HTR-8/SVneo (cell line): ENCODE data around the gene CALN1.
"Not testable (repeated sequence)": the region's sequence is repeated elsewhere in the genome, so short reads cannot be mapped to it uniquely, and the experiment has no call there.

Experiments used
- DNase-seq: peaks from one replicate; pipeline ENCODE4 v3.0.0; 2011; ENCODE audit warnings: low spot score, mixed read lengths; ENCODE audit not compliant: insufficient read length
- FAIRE-seq: peaks from 2 replicates; lab custom pipeline; 2011; peaks lifted over from hg19 to GRCh38; lab: Jason Lieb, UNC

The CALN1 gene

GRCh38 chr7:72411419-72411818 lies 719 bp downstream of the CALN1 start:
- FAIRE-seq (no peak), DNase-seq (no peak)

- FAIRE-seq = no peak
- no peak for DNase-seq
These were observed 2.5 kb downstream of the CALN1 start for GRCh38 chr7:72409638-72410015.

GRCh38 chr7:72408966-72409637 lies 3.0 kb downstream of the CALN1 start:
- DNase-seq (no peak), FAIRE-seq (no peak)

- DNase-seq (no peak), FAIRE-seq (no peak)
These were observed 5.2 kb downstream of the CALN1 start for GRCh38 chr7:72406820-72407403.

GRCh38 chr7:72405871-72406270 lies 6.3 kb downstream of the CALN1 start:
- no peak for DNase-seq
- no peak for FAIRE-seq

GRCh38 chr7:72405418-72405817 lies 6.7 kb downstream of the CALN1 start:
- DNase-seq (no peak), FAIRE-seq (no peak)

- DNase-seq (no peak), FAIRE-seq (no peak)
These were observed 7.4 kb downstream of the CALN1 start for GRCh38 chr7:72404743-72405142.

- DNase-seq (no peak), FAIRE-seq (no peak)
These were observed 8.6 kb downstream of the CALN1 start for GRCh38 chr7:72403458-72404076.

- DNase-seq (no peak), FAIRE-seq (no peak)
These were observed 18.1 kb downstream of the CALN1 start for GRCh38 chr7:72394016-72394415.

GRCh38 chr7:72391821-72392377 lies 20.2 kb downstream of the CALN1 start:
- FAIRE-seq = no peak
- no peak for DNase-seq

GRCh38 chr7:72386118-72386517 lies 26.0 kb downstream of the CALN1 start:
- DNase-seq (no peak), FAIRE-seq (no peak)

- no peak for FAIRE-seq
These were observed 49.9 kb downstream of the CALN1 start for GRCh38 chr7:72362246-72362645.

GRCh38 chr7:72345208-72345727 lies 66.9 kb downstream of the CALN1 start:
- no peak for DNase-seq
- no peak for FAIRE-seq

More at GRCh38 chr7:72362246-72362645, 49.9 kb downstream of the CALN1 start:
- DNase-seq = no peak

GRCh38 chr7:72343991-72344390 lies 68.1 kb downstream of the CALN1 start:
- DNase-seq (no peak), FAIRE-seq (no peak)

GRCh38 chr7:72343354-72343753 lies 68.8 kb downstream of the CALN1 start:
- not testable (repeated sequence) for FAIRE-seq, DNase-seq

- FAIRE-seq (no peak), DNase-seq (no peak)
These were observed 74.6 kb downstream of the CALN1 start for GRCh38 chr7:72337390-72338167.

GRCh38 chr7:72336632-72337389 lies 75.3 kb downstream of the CALN1 start:
- FAIRE-seq (no peak), DNase-seq (no peak)

- FAIRE-seq = no peak
- no peak for DNase-seq
These were observed 75.8 kb downstream of the CALN1 start for GRCh38 chr7:72336382-72336631.

- FAIRE-seq = no peak
- no peak for DNase-seq
These were observed 76.4 kb downstream of the CALN1 start for GRCh38 chr7:72335561-72336381.
